GM19468 (cell line): ENCODE measurements around the gene FAM13B.
"Not testable (repeated sequence)": the region's sequence is repeated elsewhere in the genome, so short reads cannot be mapped to it uniquely, and the experiment has no call there.

Experiments
- ATAC-seq: cut with Tn5 transposase; IDR thresholded peaks from one replicate; pipeline ENCODE4 v1.9.1; 2021; ENCODE audit warnings: mild to moderate bottlenecking, moderate library complexity, moderate number of reproducible peaks; ENCODE audit not compliant: unreplicated experiment; ENCODE audit errors: extremely low read depth

FAM13B gene

GRCh38 chr5:138035605-138036537, 3.0 kb upstream of the FAM13B start:
- peak; percentile 58 for ATAC-seq

GRCh38 chr5:138033907-138034306, 1.0 kb upstream of the FAM13B start:
- no peak for ATAC-seq

GRCh38 chr5:138033386-138033808, 518 bp upstream of the FAM13B start:
- no peak for ATAC-seq

GRCh38 chr5:138032028-138032571, 779 bp downstream of the FAM13B start:
- peak; percentile 16 for ATAC-seq

- no peak for ATAC-seq
Observed at GRCh38 chr5:138029944-138030343, 2.9 kb downstream of the FAM13B start.

GRCh38 chr5:138029501-138029900, 3.4 kb downstream of the FAM13B start:
- ATAC-seq = no peak

- no peak for ATAC-seq
Observed at GRCh38 chr5:138028971-138029365, 3.9 kb downstream of the FAM13B start.

GRCh38 chr5:138028262-138028970, 4.5 kb downstream of the FAM13B start:
- ATAC-seq = not testable (repeated sequence)

- ATAC-seq = not testable (repeated sequence)
Observed at GRCh38 chr5:138026793-138027192, 6.1 kb downstream of the FAM13B start.

GRCh38 chr5:138025285-138025684, 7.6 kb downstream of the FAM13B start:
- ATAC-seq = no peak

- no peak for ATAC-seq
Observed at GRCh38 chr5:138024117-138024516, 8.8 kb downstream of the FAM13B start.

GRCh38 chr5:138022912-138023311, 10.0 kb downstream of the FAM13B start:
- ATAC-seq = no peak

- no peak for ATAC-seq
Observed at GRCh38 chr5:138021771-138022170, 11.1 kb downstream of the FAM13B start.

- no peak for ATAC-seq
Observed at GRCh38 chr5:138018849-138019248, 14.0 kb downstream of the FAM13B start.

- no peak for ATAC-seq
Observed at GRCh38 chr5:138015916-138016315, 17.0 kb downstream of the FAM13B start.

GRCh38 chr5:138011991-138012390, 20.9 kb downstream of the FAM13B start:
- ATAC-seq = no peak

- no peak for ATAC-seq
Observed at GRCh38 chr5:138000102-138000723, 32.7 kb downstream of the FAM13B start.

- peak; percentile 62 for ATAC-seq
Observed at GRCh38 chr5:137997726-137998213, 35.1 kb downstream of the FAM13B start.

GRCh38 chr5:137995749-137996128, 37.1 kb downstream of the FAM13B start:
- no peak for ATAC-seq

- ATAC-seq = no peak
Observed at GRCh38 chr5:137995077-137995748, 37.7 kb downstream of the FAM13B start.
